H9 (cell line): ENCODE results near the gene HIC1. TPM values are rescaled to one million over a fixed set of nuclear protein-coding genes. Genes with fewer than 3 reads are reported as not detected.

ENCODE experiments used
- DNase-seq: peaks from one replicate; pipeline ENCODE4 v3.0.0-alpha.2; 2017
- H2AFZ ChIP-seq: one replicate; pipeline ENCODE4 v1.6.1; 2013; ENCODE audit warnings: mild to moderate bottlenecking, low read length, control low read depth, moderate library complexity
- H2AK5ac ChIP-seq: 2 replicates; pipeline ENCODE4 v1.6.1; 2013; ENCODE audit warnings: low read length, control low read depth, mixed read lengths; ENCODE audit not compliant: insufficient read length
- H2BK120ac ChIP-seq: one replicate; pipeline ENCODE4 v1.6.1; 2013; ENCODE audit warnings: low read depth, mild to moderate bottlenecking, low read length, control low read depth, inconsistent platforms; ENCODE audit not compliant: poor library complexity, severe bottlenecking
- H2BK12ac ChIP-seq: 2 replicates; pipeline ENCODE4 v1.6.1; 2013; ENCODE audit warnings: low read length, control low read depth, mixed read lengths, low read depth; ENCODE audit not compliant: insufficient read length
- H2BK15ac ChIP-seq: 2 replicates; pipeline ENCODE4 v1.6.1; 2013; ENCODE audit warnings: low read depth, low read length, control low read depth
- H2BK20ac ChIP-seq: one replicate; pipeline ENCODE4 v1.6.1; 2013; ENCODE audit warnings: low read depth, mild to moderate bottlenecking, low read length, control low read depth, inconsistent platforms; ENCODE audit not compliant: poor library complexity, severe bottlenecking
- H2BK5ac ChIP-seq: 2 replicates; pipeline ENCODE4 v1.6.1; 2013; ENCODE audit warnings: low read length, control low read depth, mixed read lengths; ENCODE audit not compliant: insufficient read length
- H3K14ac ChIP-seq: 2 replicates; pipeline ENCODE4 v1.6.1; 2013; ENCODE audit warnings: low read length, control low read depth; ENCODE audit not compliant: insufficient read depth
- H3K18ac ChIP-seq: 2 replicates; pipeline ENCODE4 v1.6.1; 2013; ENCODE audit warnings: low read depth, mild to moderate bottlenecking, mixed read lengths, low read length, control low read depth; ENCODE audit not compliant: insufficient read length
- H3K23ac ChIP-seq: 2 replicates; pipeline ENCODE4 v1.6.1; 2013; ENCODE audit warnings: low read length, control low read depth, mixed read lengths, low read depth; ENCODE audit not compliant: insufficient read length
- H3K23me2 ChIP-seq: 2 replicates; pipeline ENCODE4 v1.6.1; 2013; ENCODE audit warnings: low read depth, mild to moderate bottlenecking, mixed read lengths, low read length, control low read depth; ENCODE audit not compliant: insufficient read length, poor library complexity, severe bottlenecking
- H3K27ac ChIP-seq: 2 replicates; pipeline ENCODE4 v1.5.1; 2013; ENCODE audit warnings: low read length, control low read depth, mixed read lengths, low read depth; ENCODE audit not compliant: insufficient read length
- H3K27me3 ChIP-seq: 2 replicates; pipeline ENCODE4 v1.6.1; 2013; ENCODE audit warnings: low read length, control low read depth, inconsistent platforms; ENCODE audit not compliant: insufficient read depth
- H3K4ac ChIP-seq: 2 replicates; pipeline ENCODE4 v1.6.1; 2013; ENCODE audit warnings: low read depth, mild to moderate bottlenecking, control low read depth, inconsistent platforms, low read length, moderate library complexity
- H3K4me1 ChIP-seq: 2 replicates; pipeline ENCODE4 v1.6.1; 2013; ENCODE audit warnings: low read length, control low read depth, inconsistent platforms; ENCODE audit not compliant: insufficient read depth
- H3K4me2 ChIP-seq: 2 replicates; pipeline ENCODE4 v1.6.1; 2013; ENCODE audit warnings: low read length, control low read depth, mixed read lengths; ENCODE audit not compliant: insufficient read length, insufficient read depth
- H3K56ac ChIP-seq: 2 replicates; pipeline ENCODE4 v1.6.1; 2013; ENCODE audit warnings: low read depth, mild to moderate bottlenecking, mixed read lengths, low read length, control low read depth; ENCODE audit not compliant: insufficient read length
- H3K79me1 ChIP-seq: 2 replicates; pipeline ENCODE4 v1.6.1; 2013; ENCODE audit warnings: low read depth, mild to moderate bottlenecking, moderate library complexity, low read length, control low read depth, inconsistent platforms; ENCODE audit not compliant: insufficient read depth, poor library complexity, severe bottlenecking
- H3K79me2 ChIP-seq: 2 replicates; pipeline ENCODE4 v1.6.1; 2013; ENCODE audit warnings: low read length, control low read depth, inconsistent platforms; ENCODE audit not compliant: insufficient read depth
- H3K9ac ChIP-seq: 2 replicates; pipeline ENCODE4 v1.6.1; 2013; ENCODE audit warnings: low read length, control low read depth, mixed read lengths; ENCODE audit not compliant: insufficient read length; ENCODE audit errors: extremely low read depth
- H3K9me3 ChIP-seq: one replicate; pipeline ENCODE4 v1.6.1; 2013; ENCODE audit warnings: low read depth, low read length, inconsistent platforms; ENCODE audit not compliant: control insufficient read depth
- H3T11ph ChIP-seq: one replicate; pipeline ENCODE4 v1.6.1; 2013; ENCODE audit warnings: mild to moderate bottlenecking, low read length, control low read depth, inconsistent platforms
- H4K20me1 ChIP-seq: one replicate; pipeline ENCODE4 v1.6.1; 2013; ENCODE audit not compliant: control insufficient read depth, insufficient read length, insufficient read depth
- H4K5ac ChIP-seq: 2 replicates; pipeline ENCODE4 v1.6.1; 2013; ENCODE audit warnings: low read depth, mild to moderate bottlenecking, mixed read lengths, low read length, control low read depth; ENCODE audit not compliant: insufficient read length
- H4K8ac ChIP-seq: replicated peaks from 2 replicates; pipeline ENCODE4 v1.6.1; 2013; ENCODE audit warnings: low read length, control low read depth, mixed read lengths, low read depth; ENCODE audit not compliant: insufficient read length
- H4K91ac ChIP-seq: 2 replicates; pipeline ENCODE4 v1.6.1; 2013; ENCODE audit warnings: low read depth, mild to moderate bottlenecking, moderate library complexity, mixed read lengths, low read length, control low read depth; ENCODE audit not compliant: insufficient read length
- H3K27ac Mint-ChIP-seq, 3 experiments: 2 replicates in 2 of 3; 3 replicates in 1 of 3; pipeline ENCODE4 v1.8.0; 2020 to 2021; ENCODE audit warnings: mixed read lengths in 3 of 3, mild to moderate bottlenecking in 1 of 3, moderate library complexity in 1 of 3
- H3K27me3 Mint-ChIP-seq: 2 replicates; pipeline ENCODE4 v1.8.0; 2021; ENCODE audit warnings: low read depth, mild to moderate bottlenecking, moderate library complexity, mixed read lengths
- H3K36me3 Mint-ChIP-seq, 3 experiments: 2 replicates in 2 of 3; 3 replicates in 1 of 3; pipeline ENCODE4 v1.8.0; 2020 to 2021; ENCODE audit warnings: low read depth in 3 of 3, mixed read lengths in 3 of 3; ENCODE audit not compliant: insufficient read depth in 1 of 3
- H3K4me1 Mint-ChIP-seq, 2 experiments: 2 replicates each; pipeline ENCODE4 v1.8.0; 2020; ENCODE audit warnings: mixed read lengths in 2 of 2
- H3K4me3 Mint-ChIP-seq, 2 experiments: 2 replicates in 1 of 2; 3 replicates in 1 of 2; pipeline ENCODE4 v1.8.0; 2020 to 2021; ENCODE audit warnings: mild to moderate bottlenecking in 2 of 2, mixed read lengths in 2 of 2, moderate library complexity in 1 of 2
- H3K9me3 Mint-ChIP-seq, 2 experiments: 2 replicates in 1 of 2; 3 replicates in 1 of 2; pipeline ENCODE4 v1.8.0; 2020; ENCODE audit warnings: mild to moderate bottlenecking in 2 of 2, mixed read lengths in 2 of 2, moderate library complexity in 1 of 2
- WGBS: extraction: QIAGEN DNeasy Blood & Tissue Kit; methylation state at CpG from one replicate; pipeline ENCODE4 v1.1.7; 2013; ENCODE audit warnings: missing lambda C conversion rate, low lambda C conversion rate, mixed read lengths; ENCODE audit not compliant: insufficient read length; ENCODE audit errors: extremely low coverage; 5-methylcytosine and 5-hydroxymethylcytosine counted together
- long read RNA-seq: library from polyadenylated mRNA; unstranded; transcript quantifications from one replicate; pipeline ENCODE4 v2.0.0, GENCODE V29; 2020
- total RNA-seq: library from RNA; stranded (reverse); gene quantifications from 2 replicates; pipeline ENCODE4 v1.2.1, GENCODE V29; 2021
- TF ChIP-seq, protein P1 (sequence below): fragments of 200-600 bp; sonication (generic); conservative IDR thresholded peaks from 3 replicates; pipeline ENCODE4 v1.8.0; 2021; ENCODE audit warnings: antibody characterized with exemption, mild to moderate bottlenecking

HIC1 gene, protein sequence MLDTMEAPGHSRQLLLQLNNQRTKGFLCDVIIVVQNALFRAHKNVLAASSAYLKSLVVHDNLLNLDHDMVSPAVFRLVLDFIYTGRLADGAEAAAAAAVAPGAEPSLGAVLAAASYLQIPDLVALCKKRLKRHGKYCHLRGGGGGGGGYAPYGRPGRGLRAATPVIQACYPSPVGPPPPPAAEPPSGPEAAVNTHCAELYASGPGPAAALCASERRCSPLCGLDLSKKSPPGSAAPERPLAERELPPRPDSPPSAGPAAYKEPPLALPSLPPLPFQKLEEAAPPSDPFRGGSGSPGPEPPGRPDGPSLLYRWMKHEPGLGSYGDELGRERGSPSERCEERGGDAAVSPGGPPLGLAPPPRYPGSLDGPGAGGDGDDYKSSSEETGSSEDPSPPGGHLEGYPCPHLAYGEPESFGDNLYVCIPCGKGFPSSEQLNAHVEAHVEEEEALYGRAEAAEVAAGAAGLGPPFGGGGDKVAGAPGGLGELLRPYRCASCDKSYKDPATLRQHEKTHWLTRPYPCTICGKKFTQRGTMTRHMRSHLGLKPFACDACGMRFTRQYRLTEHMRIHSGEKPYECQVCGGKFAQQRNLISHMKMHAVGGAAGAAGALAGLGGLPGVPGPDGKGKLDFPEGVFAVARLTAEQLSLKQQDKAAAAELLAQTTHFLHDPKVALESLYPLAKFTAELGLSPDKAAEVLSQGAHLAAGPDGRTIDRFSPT
- total RNA-seq: 1.8 and 2.7 TPM in 2 replicates
- long read RNA-seq, partial matches to known transcripts: 0 of 1 reads
- long read RNA-seq, other reads (novel, unspliced or antisense): 1 of 1 reads

DNA sequence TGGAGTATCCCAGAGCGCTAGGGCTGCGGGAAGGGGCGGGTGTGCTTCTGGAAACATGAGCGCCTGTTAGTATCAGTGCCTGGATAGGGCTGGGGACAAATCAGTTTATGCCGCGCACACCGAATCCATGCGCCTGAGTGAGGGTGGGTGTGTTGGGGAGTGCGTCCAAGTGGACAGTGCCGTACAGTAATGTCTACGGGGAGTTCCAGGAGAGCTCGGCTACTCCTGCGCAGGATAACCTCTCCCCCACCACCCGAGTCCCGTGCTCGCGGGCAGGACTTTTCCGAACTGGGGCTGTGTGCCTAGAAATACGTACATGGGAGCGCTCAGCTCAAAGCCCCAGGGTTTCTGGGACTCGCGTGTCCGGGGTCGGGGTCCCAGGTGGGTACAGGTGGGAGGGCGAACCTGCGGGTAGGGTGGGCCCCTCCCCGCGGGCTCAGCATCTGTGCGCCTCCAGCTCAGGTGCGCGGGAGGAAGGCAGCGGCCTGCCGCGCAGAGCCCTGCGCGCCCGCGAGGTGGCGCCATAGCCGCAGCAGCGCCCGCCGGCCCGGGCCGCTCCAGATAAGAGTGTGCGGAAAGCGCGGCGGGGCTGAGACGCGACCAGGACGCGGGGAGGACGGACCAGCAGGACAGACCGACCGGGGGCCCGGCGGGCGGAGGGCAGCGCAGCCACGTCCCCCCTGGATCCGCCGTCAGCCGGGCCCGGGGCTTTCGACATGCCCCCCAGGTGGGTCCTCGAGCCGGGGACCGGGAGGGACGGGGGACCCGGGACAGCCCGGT is at the start of gene HIC1:
TSS of gene HIC1 (plus strand) at position 592 of the 780 bp plus-strand sequence. CDS start 1,588 bp downstream, outside the sequence.
- Histone ChIP-seq H2BK20ac (no peak within 1 kb of the TSS), H2BK15ac (no peak within 1 kb of the TSS; the same call in 1 of the 2 replicates), H3K14ac (no peak within 1 kb of the TSS), H4K91ac (no peak within 1 kb of the TSS), H2BK120ac (no peak within 1 kb of the TSS), H3K23ac (no peak within 1 kb of the TSS), H3K4me1 (no peaks in the 10 kb centered on the region), H3T11ph (no peak within 1 kb of the TSS), H3K27ac (no peak within 1 kb of the TSS), H3K4ac (no peak within 1 kb of the TSS), H4K5ac (no peak within 1 kb of the TSS), H2AK5ac (no peak within 1 kb of the TSS), H3K9me3 (no peaks in the 10 kb centered on the region), H3K18ac (no peak within 1 kb of the TSS), H3K27me3 (peaks cover 60% of the 10 kb centered on the region), H2AFZ (no peak within 1 kb of the TSS), H4K20me1 (peaks cover 4% of the 10 kb centered on the region), H3K9ac (no peak within 1 kb of the TSS), H4K8ac (no peak within 1 kb of the TSS), H2BK12ac (no peak within 1 kb of the TSS), H3K79me2 (no peaks in the 10 kb centered on the region), H3K23me2 (peaks cover 9% of the 10 kb centered on the region), H3K56ac (no peak within 1 kb of the TSS), H3K4me2 (peak within 1 kb of the TSS; percentile 51), H3K79me1 (no peaks in the 10 kb centered on the region), H2BK5ac (no peak within 1 kb of the TSS)
- Mint-ChIP-seq H3K36me3 (no peaks in the 10 kb centered on the region; a peak in 2 of 7 replicates), H3K27me3 (peaks cover 70% of the 10 kb centered on the region), H3K27ac (no peak within 1 kb of the TSS), H3K4me1 (peaks cover 8 to 10% of the 10 kb centered on the region in 2 experiments), H3K4me3 (peak within 1 kb of the TSS; percentile 47 to 68), H3K9me3 (no peaks in the 10 kb centered on the region)
- DNase-seq: peak; percentile 87
- WGBS: no CpG with 5 or more reads among the region's 72 CpGs
- TF ChIP-seq, protein P1, sequence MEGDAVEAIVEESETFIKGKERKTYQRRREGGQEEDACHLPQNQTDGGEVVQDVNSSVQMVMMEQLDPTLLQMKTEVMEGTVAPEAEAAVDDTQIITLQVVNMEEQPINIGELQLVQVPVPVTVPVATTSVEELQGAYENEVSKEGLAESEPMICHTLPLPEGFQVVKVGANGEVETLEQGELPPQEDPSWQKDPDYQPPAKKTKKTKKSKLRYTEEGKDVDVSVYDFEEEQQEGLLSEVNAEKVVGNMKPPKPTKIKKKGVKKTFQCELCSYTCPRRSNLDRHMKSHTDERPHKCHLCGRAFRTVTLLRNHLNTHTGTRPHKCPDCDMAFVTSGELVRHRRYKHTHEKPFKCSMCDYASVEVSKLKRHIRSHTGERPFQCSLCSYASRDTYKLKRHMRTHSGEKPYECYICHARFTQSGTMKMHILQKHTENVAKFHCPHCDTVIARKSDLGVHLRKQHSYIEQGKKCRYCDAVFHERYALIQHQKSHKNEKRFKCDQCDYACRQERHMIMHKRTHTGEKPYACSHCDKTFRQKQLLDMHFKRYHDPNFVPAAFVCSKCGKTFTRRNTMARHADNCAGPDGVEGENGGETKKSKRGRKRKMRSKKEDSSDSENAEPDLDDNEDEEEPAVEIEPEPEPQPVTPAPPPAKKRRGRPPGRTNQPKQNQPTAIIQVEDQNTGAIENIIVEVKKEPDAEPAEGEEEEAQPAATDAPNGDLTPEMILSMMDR: peak; percentile 97
